Mesothelial cell of epicardium (in vitro differentiated cells): Measurements from ENCODE around the gene AFF1. TPM values are rescaled to one million over a fixed set of nuclear protein-coding genes. Genes with fewer than 3 reads are reported as not detected.

ENCODE experiments used
- DNase-seq, 2 experiments: peaks; one replicate each; pipeline ENCODE4 v3.0.0; 2021; ENCODE audit warnings: low spot score in 2 of 2; ENCODE audit not compliant: unreplicated experiment in 2 of 2
- H3K27ac Mint-ChIP-seq: 2 replicates; pipeline ENCODE4 v1.8.0; 2021; ENCODE audit warnings: mixed read lengths
- H3K27me3 Mint-ChIP-seq: 2 replicates; pipeline ENCODE4 v1.8.0; 2021; ENCODE audit warnings: low read depth, mixed read lengths
- H3K36me3 Mint-ChIP-seq: 2 replicates; pipeline ENCODE4 v1.8.0; 2021; ENCODE audit warnings: mixed read lengths
- H3K4me1 Mint-ChIP-seq: 2 replicates; pipeline ENCODE4 v1.8.0; 2021; ENCODE audit warnings: mixed read lengths
- H3K4me3 Mint-ChIP-seq: 2 replicates; pipeline ENCODE4 v1.8.0; 2021; ENCODE audit warnings: mild to moderate bottlenecking, moderate library complexity, mixed read lengths
- H3K9me3 Mint-ChIP-seq: 2 replicates; pipeline ENCODE4 v1.8.0; 2021; ENCODE audit warnings: mixed read lengths
- CTCF ChIP-seq: fragments of 200-600 bp; sonication (generic); IDR thresholded peaks from one replicate; pipeline ENCODE4 v1.5.0; 2021; ENCODE audit warnings: antibody characterized with exemption; ENCODE audit not compliant: unreplicated experiment
- total RNA-seq: library from RNA; stranded (reverse); gene quantifications from 3 replicates; pipeline ENCODE4 v1.2.1, GENCODE V29; 2021

The AFF1 gene
- total RNA-seq, 1 donor from 2014 or later, result 18.2 TPM

- DNase-seq, result no peak
Measured at GRCh38 chr4:87005369-87005689, 70.5 kb downstream of the AFF1 start.

GRCh38 chr4:87005690-87006425, 71.0 kb downstream of the AFF1 start:
- Mint-ChIP-seq H3K4me3 (peak overlapping the region; percentile 81), H3K27ac (peak overlapping the region; percentile 94), H3K9me3 (no peaks in the 10 kb centered on the region), H3K27me3 (peaks cover 10% of the 10 kb centered on the region), H3K36me3 (no peaks in the 10 kb centered on the region), H3K4me1 (peaks cover 21% of the 10 kb centered on the region)
- no peak for TF ChIP-seq CTCF
- no peak for DNase-seq

More at GRCh38 chr4:87005369-87005689, 70.5 kb downstream of the AFF1 start:
- Mint-ChIP-seq H3K27ac (no peak overlapping the region), H3K4me1 (peaks cover 21% of the 10 kb centered on the region), H3K27me3 (peaks cover 10% of the 10 kb centered on the region), H3K4me3 (peak overlapping the region; percentile 81), H3K9me3 (no peaks in the 10 kb centered on the region), H3K36me3 (no peaks in the 10 kb centered on the region)
- TF ChIP-seq CTCF, result no peak

GRCh38 chr4:87006426-87006675, 71.5 kb downstream of the AFF1 start:
- no peak for DNase-seq
- peak overlapping the region; percentile 94 for H3K27ac Mint-ChIP-seq
- peak overlapping the region; percentile 81 for H3K4me3 Mint-ChIP-seq
- H3K4me1 Mint-ChIP-seq, result peaks cover 21% of the 10 kb centered on the region
- no peaks in the 10 kb centered on the region for H3K36me3 Mint-ChIP-seq
- TF ChIP-seq CTCF, result no peak
- peaks cover 10% of the 10 kb centered on the region for H3K27me3 Mint-ChIP-seq
- H3K9me3 Mint-ChIP-seq, result no peaks in the 10 kb centered on the region

- Mint-ChIP-seq H3K4me1 (peaks cover 25% of the 10 kb centered on the region), H3K9me3 (no peaks in the 10 kb centered on the region), H3K27ac (peak overlapping the region; percentile 94), H3K27me3 (peaks cover 5% of the 10 kb centered on the region), H3K4me3 (peak overlapping the region; percentile 81), H3K36me3 (no peaks in the 10 kb centered on the region)
- DNase-seq, result peak; percentile 78 to 90
- TF ChIP-seq CTCF, result peak; percentile 28
Measured at GRCh38 chr4:87006676-87007527, 72.1 kb downstream of the AFF1 start.

- peaks cover 5% of the 10 kb centered on the region for H3K27me3 Mint-ChIP-seq
- peak in 1 of 2 experiments; percentile 49 for DNase-seq
Measured at GRCh38 chr4:87007528-87008446, 73.0 kb downstream of the AFF1 start.

More at GRCh38 chr4:87007528-87008446, 73.0 kb downstream of the AFF1 start:
- Mint-ChIP-seq H3K4me3 (peak overlapping the region; percentile 81), H3K36me3 (no peaks in the 10 kb centered on the region), H3K9me3 (no peaks in the 10 kb centered on the region), H3K27ac (peak overlapping the region; percentile 81), H3K4me1 (peaks cover 32% of the 10 kb centered on the region)
- no peak for TF ChIP-seq CTCF
